ENCODE data around the gene VCAN. TPM values are rescaled to one million over a fixed set of nuclear protein-coding genes. Genes with fewer than 3 reads are reported as not detected.

Gene VCAN
- total RNA-seq, 2 donors from 2014 or later: 94.1 to 195 TPM

GRCh38 chr5:83524991-83525390, 53.4 kb downstream of the VCAN start:
- ATAC-seq: no peak
- DNase-seq: no peak
- intact Hi-C loops (cut with DNase I): no loop called here

- DNase-seq (no peak), ATAC-seq (no peak)
- intact Hi-C loops (cut with DNase I): no loop called here
These were observed 54.7 kb downstream of the VCAN start for GRCh38 chr5:83526289-83526688.

GRCh38 chr5:83527221-83527620, 55.7 kb downstream of the VCAN start:
- intact Hi-C loops (cut with DNase I): no loop called here
- ATAC-seq: no peak
- no peak for DNase-seq

- ATAC-seq (no peak), DNase-seq (no peak)
- intact Hi-C loops (cut with DNase I): no loop called here
These were observed 56.3 kb downstream of the VCAN start for GRCh38 chr5:83527722-83528438.

- intact Hi-C loops (cut with DNase I): no loop called here
- ATAC-seq (no peak), DNase-seq (no peak)
These were observed 56.9 kb downstream of the VCAN start for GRCh38 chr5:83528439-83528769.

GRCh38 chr5:83530193-83530592, 58.6 kb downstream of the VCAN start:
- no peak for DNase-seq
- no peak for ATAC-seq
- intact Hi-C loops (cut with DNase I): no loop called here

GRCh38 chr5:83531661-83532060, 60.1 kb downstream of the VCAN start:
- ATAC-seq (no peak), DNase-seq (no peak)
- intact Hi-C loops (cut with DNase I): no loop called here

GRCh38 chr5:83538786-83539462, 67.4 kb downstream of the VCAN start:
- intact Hi-C loops (cut with DNase I): no loop called here
- DNase-seq (no peak), ATAC-seq (peak in 1 of 2 donors; percentile 21)

- ATAC-seq (no peak), DNase-seq (no peak)
- intact Hi-C loops (cut with DNase I): no loop called here
These were observed 67.9 kb downstream of the VCAN start for GRCh38 chr5:83539463-83539790.

- peak; percentile 47 to 52 for ATAC-seq
- DNase-seq: no peak
- intact Hi-C loops (cut with DNase I): no loop called here
These were observed 68.6 kb downstream of the VCAN start for GRCh38 chr5:83540105-83540504.

- DNase-seq (no peak), ATAC-seq (no peak)
- intact Hi-C loops (cut with DNase I): no loop called here
These were observed 69.2 kb downstream of the VCAN start for GRCh38 chr5:83540783-83541182.

GRCh38 chr5:83542839-83543238, 71.3 kb downstream of the VCAN start:
- intact Hi-C loops (cut with DNase I): no loop called here
- ATAC-seq (no peak), DNase-seq (no peak)

GRCh38 chr5:83543898-83544297, 72.4 kb downstream of the VCAN start:
- intact Hi-C loops (cut with DNase I): no loop called here
- peak in 1 of 2 donors; percentile 69 for ATAC-seq
- no peak for DNase-seq

- no peak for DNase-seq
- no peak for ATAC-seq
- intact Hi-C loops (cut with DNase I): no loop called here
These were observed 75.6 kb downstream of the VCAN start for GRCh38 chr5:83547161-83547560.

- intact Hi-C loops (cut with DNase I): no loop called here
- DNase-seq (no peak), ATAC-seq (no peak)
These were observed 76.3 kb downstream of the VCAN start for GRCh38 chr5:83547889-83548288.

- intact Hi-C loops (cut with DNase I): no loop called here
- ATAC-seq (peak in 1 of 2 donors; percentile 10), DNase-seq (no peak)
These were observed 77.0 kb downstream of the VCAN start for GRCh38 chr5:83548581-83548980.

GRCh38 chr5:83549076-83549475, 77.5 kb downstream of the VCAN start:
- no peak for ATAC-seq
- no peak for DNase-seq
- intact Hi-C loops (cut with DNase I): no loop called here

GRCh38 chr5:83549674-83550073, 78.1 kb downstream of the VCAN start:
- intact Hi-C loops (cut with DNase I): no loop called here
- ATAC-seq (no peak), DNase-seq (no peak)

GRCh38 chr5:83551821-83552220, 80.3 kb downstream of the VCAN start:
- ATAC-seq (peak in 1 of 2 donors; percentile 72), DNase-seq (no peak)
- intact Hi-C loops (cut with DNase I): no loop called here

- ATAC-seq: no peak
- intact Hi-C loops (cut with DNase I): no loop called here
- DNase-seq: no peak
These were observed 80.7 kb downstream of the VCAN start for GRCh38 chr5:83552275-83552674.

GRCh38 chr5:83553000-83553486, 81.5 kb downstream of the VCAN start:
- DNase-seq (peak; percentile 72), ATAC-seq (peak; percentile 83 to 84)
- intact Hi-C loops (cut with DNase I): no loop called here
